GM03348 (cell line): ENCODE measurements around the gene RGS1.
A peak's percentile ranks its signal among the peaks of the same experiment; 100 is the strongest.

Experiments used
- DNase-seq: peaks from one replicate; pipeline ENCODE4 v3.0.0; 2012; ENCODE audit warnings: low spot score

The RGS1 gene

GRCh38 chr1:192575499-192576189 is at the start of gene RGS1:
RGS1 (plus strand) TSS chr1:192575773; CDS start chr1:192575793, 20 bp downstream.
- DNase-seq, result no peak

DNA sequence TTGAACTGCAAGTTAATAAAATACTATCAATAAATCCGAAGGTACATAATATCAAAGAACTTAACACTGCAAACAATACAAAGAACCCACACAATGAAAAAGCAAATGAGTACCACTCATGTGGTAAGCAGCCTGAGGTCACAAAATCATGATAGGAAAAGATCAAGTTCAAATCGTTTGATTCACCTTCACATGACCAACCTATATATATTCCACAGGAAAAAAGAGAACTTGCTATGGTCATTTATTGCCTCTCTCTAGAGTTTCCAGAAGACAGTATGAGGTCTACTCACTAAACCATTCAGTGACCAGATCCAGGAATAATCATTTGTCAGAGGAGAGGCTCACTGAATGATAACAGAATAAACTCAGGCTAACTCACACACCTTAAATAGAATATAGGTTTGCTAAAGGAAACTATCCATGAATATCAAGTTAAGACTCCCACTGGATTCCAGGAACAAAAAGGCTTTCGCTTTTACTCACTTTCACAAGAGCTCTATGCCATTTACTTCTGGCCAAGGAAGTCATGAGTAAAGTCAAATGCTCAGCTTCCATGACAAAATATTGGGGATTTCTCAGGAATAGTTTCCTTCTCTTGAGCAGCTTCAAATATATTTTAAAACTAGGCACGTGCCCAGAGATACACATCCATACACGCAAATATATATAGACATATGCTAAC is 48.3 kb upstream of the RGS1 start:
- DNase-seq, result no peak

- no peak for DNase-seq
These were observed 47.6 kb upstream of the RGS1 start for GRCh38 chr1:192527950-192528349.

DNA sequence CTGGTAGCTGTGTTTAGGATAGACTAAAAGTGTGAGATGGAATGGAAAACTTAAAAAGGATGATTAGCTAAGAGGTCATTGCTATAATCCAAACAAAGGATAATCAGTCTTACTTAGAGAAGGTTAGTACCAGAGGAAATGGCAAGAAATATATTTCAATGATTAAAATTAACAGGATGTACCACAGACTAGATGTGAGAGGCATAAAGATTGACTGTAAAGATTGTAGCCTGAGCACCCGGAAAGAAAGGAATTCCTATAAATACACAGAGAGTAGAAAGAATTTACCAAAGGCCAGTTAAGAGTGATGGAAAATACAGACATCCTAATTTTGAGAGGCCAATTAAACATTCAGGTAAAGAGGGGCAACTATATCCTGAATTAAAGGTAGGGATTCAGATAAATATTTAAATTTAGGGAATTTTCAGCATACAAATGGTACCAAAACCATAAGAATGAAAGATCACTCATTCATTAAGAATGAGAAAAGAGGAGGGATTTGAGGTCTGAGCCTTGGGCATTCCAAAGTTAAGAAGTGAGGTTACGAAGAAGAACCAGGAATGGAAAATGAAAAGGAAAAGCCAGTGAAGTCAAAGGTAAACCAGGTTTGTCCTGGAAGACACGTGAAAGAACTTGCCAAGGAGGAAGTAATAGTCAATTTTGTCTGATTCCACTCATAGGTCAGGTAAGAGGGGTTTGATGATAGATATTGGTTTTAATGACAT is 46.4 kb upstream of the RGS1 start:
- no peak for DNase-seq

GRCh38 chr1:192529811-192530210 is 45.8 kb upstream of the RGS1 start:
- no peak for DNase-seq

- no peak for DNase-seq
These were observed 45.3 kb upstream of the RGS1 start for GRCh38 chr1:192530254-192530653.

DNA sequence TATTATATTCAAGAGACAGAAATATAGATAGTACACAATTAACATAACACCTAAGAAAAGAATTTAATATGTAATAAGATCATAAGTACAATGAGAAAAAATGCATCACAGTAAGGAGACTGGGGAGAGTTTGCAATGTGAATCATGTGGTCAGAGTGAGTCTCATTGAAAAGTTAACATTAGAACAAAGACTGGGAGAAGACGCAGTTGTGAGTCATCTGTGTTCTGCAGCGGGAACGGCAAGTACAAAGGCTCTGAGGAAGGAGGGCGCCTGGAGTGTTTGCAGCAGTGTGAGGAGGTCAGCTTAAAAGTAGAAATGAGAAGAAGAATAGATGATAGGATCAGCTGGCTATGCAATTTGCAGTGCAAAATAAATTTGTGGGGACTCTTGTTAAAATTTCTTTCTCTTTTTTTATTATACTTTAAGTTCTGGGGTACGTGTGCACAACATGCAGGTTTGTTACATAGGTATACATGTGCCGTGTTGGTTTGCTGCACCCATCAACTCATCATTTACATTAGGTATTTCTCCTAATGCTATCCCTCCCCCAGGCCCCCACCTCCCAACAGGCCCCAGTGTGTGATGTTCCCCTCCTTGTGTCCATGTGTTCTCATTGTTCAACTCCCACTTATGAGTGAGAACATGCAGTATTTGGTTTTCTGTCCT is 44.4 kb upstream of the RGS1 start:
- peak; percentile 61 for DNase-seq

- no peak for DNase-seq
These were observed 40.9 kb upstream of the RGS1 start for GRCh38 chr1:192534666-192535065.

DNA sequence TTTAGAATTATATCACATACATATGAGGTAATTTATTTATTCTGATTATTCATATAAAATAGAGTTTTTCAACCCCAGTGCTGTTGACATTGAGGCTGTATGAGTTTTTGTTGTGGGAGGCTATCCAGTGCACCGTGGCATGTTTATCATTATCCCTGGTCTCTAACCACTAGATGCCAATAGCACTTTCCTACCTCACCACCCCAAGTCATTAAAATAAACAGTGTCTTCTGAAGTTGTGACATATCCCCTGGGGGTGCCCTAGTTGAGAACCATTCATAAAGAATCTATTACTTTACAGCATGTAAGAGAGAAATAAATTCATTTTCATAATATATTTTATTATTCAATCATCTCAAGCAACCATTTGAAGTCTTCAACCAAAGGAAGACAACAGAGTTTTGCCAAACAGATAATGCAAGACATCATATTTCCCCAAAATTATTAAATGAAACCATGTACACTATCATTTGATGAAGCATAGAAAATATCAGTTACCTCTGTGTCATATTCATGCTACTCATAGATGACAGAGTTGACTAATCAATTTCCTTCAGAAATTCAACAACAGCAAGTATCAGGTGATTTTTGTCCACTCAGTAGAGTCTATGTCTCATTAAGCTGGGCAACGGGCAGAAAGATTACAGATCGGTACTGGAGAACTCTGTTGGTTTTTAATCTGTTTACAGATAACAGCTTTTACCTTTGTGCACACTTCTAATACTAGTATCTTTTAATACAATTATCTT is 39.5 kb upstream of the RGS1 start:
- no peak for DNase-seq

DNA sequence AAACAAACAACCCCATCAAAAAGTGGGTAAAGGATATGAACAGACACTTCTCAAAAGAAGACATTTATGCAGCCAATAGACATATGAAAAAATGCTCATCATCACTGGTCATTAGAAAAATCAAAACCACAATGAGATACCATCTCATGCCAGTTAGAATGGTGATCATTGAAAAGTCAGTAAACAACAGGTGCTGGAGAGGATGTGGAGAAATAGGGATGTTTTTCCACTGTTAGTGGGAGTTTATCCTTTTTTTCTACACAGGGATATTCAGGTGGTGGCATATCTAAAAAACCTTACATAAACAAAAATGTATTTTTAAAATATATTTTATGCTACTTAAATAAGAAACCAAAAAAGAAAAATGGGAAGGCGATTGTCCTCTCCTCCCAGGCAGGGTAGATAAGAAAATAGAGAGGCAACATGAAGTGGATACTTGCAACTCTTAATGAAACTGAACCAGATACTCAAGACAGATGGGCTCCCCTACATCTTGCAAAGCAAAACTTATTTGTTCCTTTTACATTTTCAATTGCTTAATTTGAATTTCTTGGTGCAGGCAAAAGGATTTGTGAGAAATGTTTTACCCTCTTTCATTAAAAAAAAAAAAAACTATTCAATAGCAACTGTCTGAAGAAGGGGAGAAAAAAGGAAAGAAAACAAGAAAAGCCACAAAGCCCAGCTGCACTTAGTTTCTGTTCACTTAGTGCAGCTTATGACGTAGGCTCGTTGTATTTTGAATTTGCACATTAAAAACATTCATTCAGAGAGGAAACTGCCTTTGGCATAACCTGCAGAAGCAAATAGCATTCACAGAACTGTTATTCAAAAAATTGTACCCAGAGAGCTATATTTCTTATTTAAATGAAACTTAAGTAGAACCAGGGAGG is 36.9 kb upstream of the RGS1 start:
- DNase-seq, result no peak

- peak; percentile 78 for DNase-seq
These were observed 36.1 kb upstream of the RGS1 start for GRCh38 chr1:192539297-192540092.

- no peak for DNase-seq
These were observed 32.1 kb upstream of the RGS1 start for GRCh38 chr1:192543445-192543844.

- DNase-seq, result no peak
These were observed 29.6 kb upstream of the RGS1 start for GRCh38 chr1:192545896-192546521.

- DNase-seq, result no peak
These were observed 28.9 kb upstream of the RGS1 start for GRCh38 chr1:192546596-192547190.

DNA sequence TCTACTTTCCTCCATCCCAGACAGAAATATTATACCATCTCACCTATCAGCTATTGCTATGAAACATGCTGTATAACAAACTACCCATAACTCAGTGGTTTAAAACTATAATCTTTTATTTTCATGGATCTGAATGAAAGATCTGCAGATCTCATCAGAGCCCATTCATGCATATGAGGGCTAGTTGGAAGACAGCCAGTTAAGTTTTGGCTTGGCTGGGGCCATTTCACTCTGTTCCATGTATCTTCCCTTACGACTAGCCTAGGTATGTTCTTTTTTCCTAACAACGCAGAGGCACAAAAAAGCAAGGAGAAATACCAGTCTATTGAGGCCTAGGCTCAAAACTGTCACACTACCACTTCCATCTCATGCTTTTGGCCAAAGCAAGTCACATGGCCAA is 28.1 kb upstream of the RGS1 start:
- DNase-seq, result no peak

DNA sequence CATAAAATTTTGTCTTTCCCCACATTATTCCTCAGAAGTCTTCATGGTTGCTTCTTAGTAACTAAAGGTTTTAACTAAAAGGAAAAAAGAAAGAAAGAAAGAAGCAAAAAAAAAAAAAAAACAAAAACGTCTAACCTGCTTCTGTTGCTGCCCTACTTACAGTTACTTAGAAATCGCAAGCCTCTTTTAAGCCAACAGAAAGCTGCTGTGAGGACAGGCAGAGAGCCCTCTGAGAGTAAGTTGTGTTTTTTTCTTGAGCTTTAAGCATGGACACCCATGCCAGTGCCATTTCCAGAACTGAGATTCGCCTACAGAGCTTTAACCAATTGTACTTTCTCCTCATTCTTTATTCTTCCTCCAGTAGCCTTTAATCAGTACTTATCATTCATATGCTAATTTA is 25.6 kb upstream of the RGS1 start:
- no peak for DNase-seq

GRCh38 chr1:192550922-192551534 is 24.5 kb upstream of the RGS1 start:
- DNase-seq, result peak; percentile 60

- DNase-seq, result no peak
These were observed 22.8 kb upstream of the RGS1 start for GRCh38 chr1:192552760-192553191.

DNA sequence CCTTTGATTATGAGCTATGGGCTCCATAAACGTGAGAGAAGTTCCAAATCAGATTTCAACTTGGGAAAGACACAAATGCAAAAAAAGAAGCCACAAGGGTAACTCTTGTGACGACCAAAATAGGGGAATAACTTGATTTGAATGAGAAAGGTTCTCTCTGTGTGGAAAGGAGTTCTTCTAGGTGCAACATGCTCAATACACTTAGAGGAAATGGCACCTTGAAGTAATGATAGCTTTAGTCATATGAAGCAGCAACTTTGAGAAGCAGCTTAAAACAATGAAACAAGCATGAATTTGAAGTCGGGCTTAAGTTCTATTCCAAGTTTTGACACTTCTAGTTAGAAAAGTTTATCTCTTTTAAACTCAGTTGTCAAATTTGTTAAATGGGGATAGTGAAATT is 21.8 kb upstream of the RGS1 start:
- DNase-seq, result no peak
